HEK293 (cell line): Measurements from ENCODE around the gene SLC37A4.

Experiments used
- CTCF ChIA-PET: fragments of 350-600 bp; formaldehyde crosslinking; extraction: SDS; loops from one replicate; lab custom pipeline; 2021; ENCODE audit warnings: antibody characterized with exemption; lab: Yijun Ruan, JAX
- POLR2A ChIA-PET: fragments of 300-600 bp; formaldehyde crosslinking; extraction: SDS; loops from one replicate; lab custom pipeline; 2020; ENCODE audit warnings: antibody characterized with exemption, inconsistent platforms; lab: Yijun Ruan, JAX
- H3K27ac ChIP-seq: fragments of 200-500 bp; sonication (Bioruptor generic); 2 replicates; pipeline ENCODE4 v1.5.1; 2014; ENCODE audit warnings: low read depth, low read length, control low read depth, inconsistent platforms; ENCODE audit errors: extremely low read depth
- H3K36me3 ChIP-seq, 2 experiments: fragments of 200-500 bp in 1 of 2; sonication (Bioruptor generic) in 1 of 2; 1 replicate in 1 of 2; 2 replicates in 1 of 2; pipeline ENCODE4 v1.5.1; 2014 to 2017; ENCODE audit warnings: inconsistent platforms in 2 of 2, low read length in 2 of 2; ENCODE audit not compliant: control insufficient read depth in 2 of 2, insufficient read depth in 1 of 2
- H3K4me1 ChIP-seq: fragments of 200-500 bp; sonication (Bioruptor generic); 2 replicates; pipeline ENCODE4 v1.5.1; 2014; ENCODE audit warnings: mild to moderate bottlenecking, low read length, inconsistent platforms; ENCODE audit not compliant: control insufficient read depth, insufficient read depth
- H3K4me3 ChIP-seq: 2 replicates; pipeline ENCODE4 v1.5.1; 2011; ENCODE audit warnings: low read depth, mild to moderate bottlenecking, control low read depth, low read length, moderate library complexity
- H3K9me3 ChIP-seq: fragments of 200-500 bp; sonication (Bioruptor generic); 2 replicates; pipeline ENCODE4 v1.5.1; 2014; ENCODE audit warnings: low read depth, low read length, inconsistent platforms; ENCODE audit not compliant: control insufficient read depth, insufficient read depth
- OVOL3 ChIP-seq: fragments of 450-650 bp; formaldehyde crosslinking; IDR thresholded peaks from 2 replicates; pipeline ENCODE4 v1.5.1; 2016; ENCODE audit warnings: missing biosample characterization, missing genetic modification characterization
- SP2 ChIP-seq: fragments of 450-650 bp; formaldehyde crosslinking; IDR thresholded peaks from 2 replicates; pipeline ENCODE4 v1.5.1; 2016; ENCODE audit warnings: missing biosample characterization, missing genetic modification characterization
- SP7 ChIP-seq: fragments of 450-650 bp; formaldehyde crosslinking; IDR thresholded peaks from 2 replicates; pipeline ENCODE4 v1.5.1; 2016; ENCODE audit warnings: missing biosample characterization, missing genetic modification characterization
- ZBTB7A ChIP-seq: fragments of 450-650 bp; formaldehyde crosslinking; IDR thresholded peaks from 2 replicates; pipeline ENCODE4 v1.5.1; 2016; ENCODE audit warnings: low read depth, missing biosample characterization, missing genetic modification characterization
- ZFP3 ChIP-seq: fragments of 450-650 bp; formaldehyde crosslinking; IDR thresholded peaks from 2 replicates; pipeline ENCODE4 v1.5.1; 2016; ENCODE audit warnings: low read depth, missing biosample characterization, missing genetic modification characterization
- ZIC2 ChIP-seq: fragments of 450-650 bp; formaldehyde crosslinking; IDR thresholded peaks from 2 replicates; pipeline ENCODE4 v1.5.1; 2016; ENCODE audit warnings: missing biosample characterization, missing genetic modification characterization
- ZNF132 ChIP-seq: fragments of 450-650 bp; formaldehyde crosslinking; IDR thresholded peaks from 2 replicates; pipeline ENCODE4 v1.5.1; 2017; ENCODE audit warnings: missing biosample characterization, missing genetic modification characterization, borderline replicate concordance
- ZNF133 ChIP-seq: fragments of 450-650 bp; formaldehyde crosslinking; IDR thresholded peaks from 2 replicates; pipeline ENCODE4 v1.5.1; 2016; ENCODE audit warnings: missing biosample characterization, missing genetic modification characterization
- ZNF324 ChIP-seq: fragments of 450-650 bp; formaldehyde crosslinking; IDR thresholded peaks from 2 replicates; pipeline ENCODE4 v1.5.1; 2016; ENCODE audit warnings: missing biosample characterization, missing genetic modification characterization
- ZNF341 ChIP-seq: fragments of 450-650 bp; formaldehyde crosslinking; IDR thresholded peaks from 2 replicates; pipeline ENCODE4; 2016; ENCODE audit warnings: low read depth, missing biosample characterization, missing genetic modification characterization
- ZNF558 ChIP-seq: fragments of 450-650 bp; formaldehyde crosslinking; IDR thresholded peaks from 2 replicates; pipeline ENCODE4 v1.5.1; 2016; ENCODE audit warnings: missing biosample characterization, missing genetic modification characterization
- ZNF624 ChIP-seq: fragments of 450-650 bp; formaldehyde crosslinking; IDR thresholded peaks from 2 replicates; pipeline ENCODE4 v1.5.1; 2017; ENCODE audit warnings: missing biosample characterization, missing genetic modification characterization
- ZNF626 ChIP-seq: fragments of 450-650 bp; sonication (Bioruptor Pico); formaldehyde crosslinking; IDR thresholded peaks from 2 replicates; pipeline ENCODE4 v1.5.1; 2018; ENCODE audit warnings: missing biosample characterization, missing genetic modification characterization, inconsistent platforms
- ZNF629 ChIP-seq: fragments of 450-650 bp; formaldehyde crosslinking; IDR thresholded peaks from 2 replicates; pipeline ENCODE4 v1.5.1; 2017; ENCODE audit warnings: missing biosample characterization, missing genetic modification characterization
- TF ChIP-seq, protein P1 (sequence below): fragments of 450-650 bp; IDR thresholded peaks from 2 replicates; pipeline ENCODE4 v1.5.1; 2018; ENCODE audit warnings: missing biosample characterization, missing genetic modification characterization
- TF ChIP-seq, protein P2 (sequence below): fragments of 450-650 bp; formaldehyde crosslinking; IDR thresholded peaks from 2 replicates; pipeline ENCODE4 v1.5.1; 2016; ENCODE audit warnings: missing biosample characterization, missing genetic modification characterization, borderline replicate concordance
- TF ChIP-seq, protein P3 (sequence below): fragments of 450-650 bp; formaldehyde crosslinking; IDR thresholded peaks from 2 replicates; pipeline ENCODE4 v1.5.1; 2017; ENCODE audit warnings: missing biosample characterization, missing genetic modification characterization
- TF ChIP-seq, protein P4 (sequence below): fragments of 450-650 bp; formaldehyde crosslinking; IDR thresholded peaks from 2 replicates; pipeline ENCODE4 v1.5.1; 2016; ENCODE audit warnings: missing biosample characterization, missing genetic modification characterization
- TF ChIP-seq, protein P5 (sequence below): fragments of 450-650 bp; formaldehyde crosslinking; IDR thresholded peaks from 2 replicates; pipeline ENCODE4 v1.5.1; 2017; ENCODE audit warnings: missing biosample characterization, missing genetic modification characterization

Gene SLC37A4

DNA sequence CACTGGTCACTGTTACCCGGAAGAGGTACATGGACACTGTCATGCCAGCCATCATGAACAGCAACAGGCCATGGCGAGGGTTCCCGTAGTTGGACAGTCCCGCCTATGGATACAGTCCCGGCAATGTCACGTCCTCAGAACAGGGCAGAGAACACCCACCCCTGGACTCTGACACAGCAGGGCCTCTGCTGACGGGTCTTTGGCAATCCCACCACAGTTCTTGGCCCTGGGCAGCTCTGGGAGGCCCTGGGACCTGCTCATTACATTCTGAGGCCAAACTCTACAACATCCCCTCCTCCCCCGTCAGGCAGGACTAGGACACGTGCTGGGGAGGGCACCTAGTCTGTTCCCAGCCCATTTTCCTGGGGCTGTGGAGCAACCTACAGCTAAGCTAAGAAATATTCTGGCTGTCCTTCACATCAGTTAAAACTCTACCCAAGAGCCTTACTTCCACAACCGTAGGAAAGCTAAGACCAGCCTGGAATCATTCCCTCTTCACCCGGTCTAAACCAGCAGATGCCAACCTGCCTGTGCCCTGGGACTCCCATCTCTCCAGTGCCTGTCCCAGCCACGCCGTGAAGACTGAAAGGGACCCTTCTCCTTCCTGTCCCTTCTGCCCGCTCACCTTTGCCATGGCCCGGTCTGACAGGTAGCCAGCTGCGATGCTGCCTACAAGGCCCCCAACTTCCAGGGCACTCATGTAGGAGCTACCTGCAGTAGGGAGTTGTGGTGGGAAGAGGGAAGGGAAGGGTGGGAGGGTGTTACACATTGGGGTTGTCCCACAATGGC is 4.5 kb downstream of the SLC37A4 start (continued):
- TF ChIP-seq, protein P1, sequence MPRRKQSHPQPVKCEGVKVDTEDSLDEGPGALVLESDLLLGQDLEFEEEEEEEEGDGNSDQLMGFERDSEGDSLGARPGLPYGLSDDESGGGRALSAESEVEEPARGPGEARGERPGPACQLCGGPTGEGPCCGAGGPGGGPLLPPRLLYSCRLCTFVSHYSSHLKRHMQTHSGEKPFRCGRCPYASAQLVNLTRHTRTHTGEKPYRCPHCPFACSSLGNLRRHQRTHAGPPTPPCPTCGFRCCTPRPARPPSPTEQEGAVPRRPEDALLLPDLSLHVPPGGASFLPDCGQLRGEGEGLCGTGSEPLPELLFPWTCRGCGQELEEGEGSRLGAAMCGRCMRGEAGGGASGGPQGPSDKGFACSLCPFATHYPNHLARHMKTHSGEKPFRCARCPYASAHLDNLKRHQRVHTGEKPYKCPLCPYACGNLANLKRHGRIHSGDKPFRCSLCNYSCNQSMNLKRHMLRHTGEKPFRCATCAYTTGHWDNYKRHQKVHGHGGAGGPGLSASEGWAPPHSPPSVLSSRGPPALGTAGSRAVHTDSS (tag by site-specific recombination), result no peak
- TF ChIP-seq ZBTB7A (tag by site-specific recombination), result no peak
- no peak for TF ChIP-seq ZNF133 (tag by site-specific recombination)
- no peak for TF ChIP-seq ZNF626 (tag by site-specific recombination)
- no peak for TF ChIP-seq ZNF341 (tag by site-specific recombination)
- no peak for TF ChIP-seq ZNF324 (tag by site-specific recombination)
- TF ChIP-seq, protein P2, sequence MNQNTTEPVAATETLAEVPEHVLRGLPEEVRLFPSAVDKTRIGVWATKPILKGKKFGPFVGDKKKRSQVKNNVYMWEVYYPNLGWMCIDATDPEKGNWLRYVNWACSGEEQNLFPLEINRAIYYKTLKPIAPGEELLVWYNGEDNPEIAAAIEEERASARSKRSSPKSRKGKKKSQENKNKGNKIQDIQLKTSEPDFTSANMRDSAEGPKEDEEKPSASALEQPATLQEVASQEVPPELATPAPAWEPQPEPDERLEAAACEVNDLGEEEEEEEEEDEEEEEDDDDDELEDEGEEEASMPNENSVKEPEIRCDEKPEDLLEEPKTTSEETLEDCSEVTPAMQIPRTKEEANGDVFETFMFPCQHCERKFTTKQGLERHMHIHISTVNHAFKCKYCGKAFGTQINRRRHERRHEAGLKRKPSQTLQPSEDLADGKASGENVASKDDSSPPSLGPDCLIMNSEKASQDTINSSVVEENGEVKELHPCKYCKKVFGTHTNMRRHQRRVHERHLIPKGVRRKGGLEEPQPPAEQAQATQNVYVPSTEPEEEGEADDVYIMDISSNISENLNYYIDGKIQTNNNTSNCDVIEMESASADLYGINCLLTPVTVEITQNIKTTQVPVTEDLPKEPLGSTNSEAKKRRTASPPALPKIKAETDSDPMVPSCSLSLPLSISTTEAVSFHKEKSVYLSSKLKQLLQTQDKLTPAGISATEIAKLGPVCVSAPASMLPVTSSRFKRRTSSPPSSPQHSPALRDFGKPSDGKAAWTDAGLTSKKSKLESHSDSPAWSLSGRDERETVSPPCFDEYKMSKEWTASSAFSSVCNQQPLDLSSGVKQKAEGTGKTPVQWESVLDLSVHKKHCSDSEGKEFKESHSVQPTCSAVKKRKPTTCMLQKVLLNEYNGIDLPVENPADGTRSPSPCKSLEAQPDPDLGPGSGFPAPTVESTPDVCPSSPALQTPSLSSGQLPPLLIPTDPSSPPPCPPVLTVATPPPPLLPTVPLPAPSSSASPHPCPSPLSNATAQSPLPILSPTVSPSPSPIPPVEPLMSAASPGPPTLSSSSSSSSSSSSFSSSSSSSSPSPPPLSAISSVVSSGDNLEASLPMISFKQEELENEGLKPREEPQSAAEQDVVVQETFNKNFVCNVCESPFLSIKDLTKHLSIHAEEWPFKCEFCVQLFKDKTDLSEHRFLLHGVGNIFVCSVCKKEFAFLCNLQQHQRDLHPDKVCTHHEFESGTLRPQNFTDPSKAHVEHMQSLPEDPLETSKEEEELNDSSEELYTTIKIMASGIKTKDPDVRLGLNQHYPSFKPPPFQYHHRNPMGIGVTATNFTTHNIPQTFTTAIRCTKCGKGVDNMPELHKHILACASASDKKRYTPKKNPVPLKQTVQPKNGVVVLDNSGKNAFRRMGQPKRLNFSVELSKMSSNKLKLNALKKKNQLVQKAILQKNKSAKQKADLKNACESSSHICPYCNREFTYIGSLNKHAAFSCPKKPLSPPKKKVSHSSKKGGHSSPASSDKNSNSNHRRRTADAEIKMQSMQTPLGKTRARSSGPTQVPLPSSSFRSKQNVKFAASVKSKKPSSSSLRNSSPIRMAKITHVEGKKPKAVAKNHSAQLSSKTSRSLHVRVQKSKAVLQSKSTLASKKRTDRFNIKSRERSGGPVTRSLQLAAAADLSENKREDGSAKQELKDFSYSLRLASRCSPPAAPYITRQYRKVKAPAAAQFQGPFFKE, result no peak
- TF ChIP-seq, protein P3, sequence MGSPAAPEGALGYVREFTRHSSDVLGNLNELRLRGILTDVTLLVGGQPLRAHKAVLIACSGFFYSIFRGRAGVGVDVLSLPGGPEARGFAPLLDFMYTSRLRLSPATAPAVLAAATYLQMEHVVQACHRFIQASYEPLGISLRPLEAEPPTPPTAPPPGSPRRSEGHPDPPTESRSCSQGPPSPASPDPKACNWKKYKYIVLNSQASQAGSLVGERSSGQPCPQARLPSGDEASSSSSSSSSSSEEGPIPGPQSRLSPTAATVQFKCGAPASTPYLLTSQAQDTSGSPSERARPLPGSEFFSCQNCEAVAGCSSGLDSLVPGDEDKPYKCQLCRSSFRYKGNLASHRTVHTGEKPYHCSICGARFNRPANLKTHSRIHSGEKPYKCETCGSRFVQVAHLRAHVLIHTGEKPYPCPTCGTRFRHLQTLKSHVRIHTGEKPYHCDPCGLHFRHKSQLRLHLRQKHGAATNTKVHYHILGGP (tag by site-specific recombination), result no peak

DNA sequence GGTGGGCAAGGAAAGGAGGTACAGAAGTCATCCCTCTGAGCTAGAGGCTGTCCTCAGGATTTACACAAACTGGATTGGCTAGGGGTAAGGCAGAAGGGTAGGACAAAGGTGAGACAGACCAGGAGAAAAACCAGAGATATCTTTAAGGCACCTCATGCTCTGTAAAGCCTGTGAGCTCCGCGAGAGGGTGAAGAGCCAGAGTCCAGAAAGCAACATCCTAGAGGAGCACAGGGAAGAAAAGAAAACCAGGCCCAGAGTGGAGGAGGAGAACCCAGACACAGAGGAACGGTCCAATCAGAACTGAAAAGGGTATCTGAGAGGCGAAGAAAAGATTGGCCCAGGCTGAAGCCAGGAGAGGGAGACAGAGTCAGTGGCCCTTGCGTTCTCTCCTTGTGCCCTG is 5.1 kb downstream of the SLC37A4 start:
- Histone ChIP-seq H3K4me1 (no peaks in the 10 kb centered on the region), H3K9me3 (no peaks in the 10 kb centered on the region), H3K27ac (no peak overlapping the region), H3K36me3 (peaks cover 0 to 83% of the 10 kb centered on the region in 2 experiments; a peak in 2 of 3 replicates), H3K4me3 (no peak overlapping the region)
- ChIA-PET CTCF (no interaction called here), POLR2A (interaction anchor here (1.0 to 1.9 kb wide), 3 partner anchors 10 to 71 kb away, joined by 4 to 6 read pairs (median 4); no protein-coding TSS in a partner anchor)
- TF ChIP-seq ZNF558, result no peak
- no peak for TF ChIP-seq ZFP3 (tag by site-specific recombination)
- no peak for TF ChIP-seq OVOL3
- TF ChIP-seq ZNF624 (tag by site-specific recombination), result no peak
- TF ChIP-seq SP2 (tag by site-specific recombination), result no peak
- TF ChIP-seq, protein P4, sequence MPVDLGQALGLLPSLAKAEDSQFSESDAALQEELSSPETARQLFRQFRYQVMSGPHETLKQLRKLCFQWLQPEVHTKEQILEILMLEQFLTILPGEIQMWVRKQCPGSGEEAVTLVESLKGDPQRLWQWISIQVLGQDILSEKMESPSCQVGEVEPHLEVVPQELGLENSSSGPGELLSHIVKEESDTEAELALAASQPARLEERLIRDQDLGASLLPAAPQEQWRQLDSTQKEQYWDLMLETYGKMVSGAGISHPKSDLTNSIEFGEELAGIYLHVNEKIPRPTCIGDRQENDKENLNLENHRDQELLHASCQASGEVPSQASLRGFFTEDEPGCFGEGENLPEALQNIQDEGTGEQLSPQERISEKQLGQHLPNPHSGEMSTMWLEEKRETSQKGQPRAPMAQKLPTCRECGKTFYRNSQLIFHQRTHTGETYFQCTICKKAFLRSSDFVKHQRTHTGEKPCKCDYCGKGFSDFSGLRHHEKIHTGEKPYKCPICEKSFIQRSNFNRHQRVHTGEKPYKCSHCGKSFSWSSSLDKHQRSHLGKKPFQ (tag by site-specific recombination), result no peak
- TF ChIP-seq SP7 (tag by site-specific recombination), result no peak
- TF ChIP-seq, protein P5, sequence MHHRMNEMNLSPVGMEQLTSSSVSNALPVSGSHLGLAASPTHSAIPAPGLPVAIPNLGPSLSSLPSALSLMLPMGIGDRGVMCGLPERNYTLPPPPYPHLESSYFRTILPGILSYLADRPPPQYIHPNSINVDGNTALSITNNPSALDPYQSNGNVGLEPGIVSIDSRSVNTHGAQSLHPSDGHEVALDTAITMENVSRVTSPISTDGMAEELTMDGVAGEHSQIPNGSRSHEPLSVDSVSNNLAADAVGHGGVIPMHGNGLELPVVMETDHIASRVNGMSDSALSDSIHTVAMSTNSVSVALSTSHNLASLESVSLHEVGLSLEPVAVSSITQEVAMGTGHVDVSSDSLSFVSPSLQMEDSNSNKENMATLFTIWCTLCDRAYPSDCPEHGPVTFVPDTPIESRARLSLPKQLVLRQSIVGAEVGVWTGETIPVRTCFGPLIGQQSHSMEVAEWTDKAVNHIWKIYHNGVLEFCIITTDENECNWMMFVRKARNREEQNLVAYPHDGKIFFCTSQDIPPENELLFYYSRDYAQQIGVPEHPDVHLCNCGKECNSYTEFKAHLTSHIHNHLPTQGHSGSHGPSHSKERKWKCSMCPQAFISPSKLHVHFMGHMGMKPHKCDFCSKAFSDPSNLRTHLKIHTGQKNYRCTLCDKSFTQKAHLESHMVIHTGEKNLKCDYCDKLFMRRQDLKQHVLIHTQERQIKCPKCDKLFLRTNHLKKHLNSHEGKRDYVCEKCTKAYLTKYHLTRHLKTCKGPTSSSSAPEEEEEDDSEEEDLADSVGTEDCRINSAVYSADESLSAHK (tag by site-specific recombination), result no peak
- no peak for TF ChIP-seq ZNF629 (tag by site-specific recombination)
- no peak for TF ChIP-seq ZIC2 (tag by site-specific recombination)
- TF ChIP-seq ZNF132 (tag by site-specific recombination), result no peak
